Endothelial cell (in vitro differentiated cells): Measurements from ENCODE around the gene BARD1. TPM values are rescaled to one million over a fixed set of nuclear protein-coding genes. Genes with fewer than 3 reads are reported as not detected.
A peak's percentile ranks its signal among the peaks of the same experiment; 100 is the strongest.

Experiments
- DNase-seq: peaks from one replicate; pipeline ENCODE4 v3.0.0; 2021; ENCODE audit warnings: low spot score
- H3K27ac Mint-ChIP-seq: one replicate; pipeline ENCODE4 v1.8.0; 2021; ENCODE audit warnings: mixed read lengths, inconsistent platforms; ENCODE audit not compliant: unreplicated experiment
- H3K27me3 Mint-ChIP-seq: one replicate; pipeline ENCODE4 v1.8.0; 2021; ENCODE audit warnings: mild to moderate bottlenecking, moderate library complexity, mixed read lengths, inconsistent platforms; ENCODE audit not compliant: unreplicated experiment
- H3K36me3 Mint-ChIP-seq: one replicate; pipeline ENCODE4 v1.8.0; 2021; ENCODE audit warnings: mild to moderate bottlenecking, low read depth, mixed read lengths, inconsistent platforms; ENCODE audit not compliant: unreplicated experiment
- H3K4me1 Mint-ChIP-seq: one replicate; pipeline ENCODE4 v1.8.0; 2021; ENCODE audit warnings: mild to moderate bottlenecking, mixed read lengths, inconsistent platforms; ENCODE audit not compliant: unreplicated experiment
- H3K4me3 Mint-ChIP-seq: one replicate; pipeline ENCODE4 v1.8.0; 2021; ENCODE audit warnings: mild to moderate bottlenecking, mixed read lengths, inconsistent platforms; ENCODE audit not compliant: unreplicated experiment
- H3K9me3 Mint-ChIP-seq: one replicate; pipeline ENCODE4 v1.8.0; 2021; ENCODE audit warnings: mixed read lengths, inconsistent platforms; ENCODE audit not compliant: unreplicated experiment
- long read RNA-seq: library from polyadenylated mRNA; unstranded; transcript quantifications from one replicate; pipeline ENCODE4 v2.0.0, GENCODE V29; 2020; ENCODE audit not compliant: unreplicated experiment
- total RNA-seq: library from RNA; stranded (reverse); fragmentation: NEBNext Ultra II Directional; extraction: Animal tissue kit (Norgen Biotek cat#: 25700); gene quantifications from one replicate; pipeline ENCODE4 v1.2.1, GENCODE V29; 2021; ENCODE audit not compliant: unreplicated experiment
- TF ChIP-seq, protein P1 (sequence below): fragments of 200-600 bp; sonication (generic); IDR thresholded peaks from one replicate; pipeline ENCODE4 v1.5.0; 2021; ENCODE audit warnings: antibody characterized with exemption; ENCODE audit not compliant: unreplicated experiment

BARD1 gene
- total RNA-seq, result 22.0 TPM
- long read RNA-seq, full-length matches to known transcripts, result 5 of 8 reads
- long read RNA-seq, partial matches to known transcripts, result 1 of 8 reads
- long read RNA-seq, other reads (novel, unspliced or antisense), result 2 of 8 reads

DNA sequence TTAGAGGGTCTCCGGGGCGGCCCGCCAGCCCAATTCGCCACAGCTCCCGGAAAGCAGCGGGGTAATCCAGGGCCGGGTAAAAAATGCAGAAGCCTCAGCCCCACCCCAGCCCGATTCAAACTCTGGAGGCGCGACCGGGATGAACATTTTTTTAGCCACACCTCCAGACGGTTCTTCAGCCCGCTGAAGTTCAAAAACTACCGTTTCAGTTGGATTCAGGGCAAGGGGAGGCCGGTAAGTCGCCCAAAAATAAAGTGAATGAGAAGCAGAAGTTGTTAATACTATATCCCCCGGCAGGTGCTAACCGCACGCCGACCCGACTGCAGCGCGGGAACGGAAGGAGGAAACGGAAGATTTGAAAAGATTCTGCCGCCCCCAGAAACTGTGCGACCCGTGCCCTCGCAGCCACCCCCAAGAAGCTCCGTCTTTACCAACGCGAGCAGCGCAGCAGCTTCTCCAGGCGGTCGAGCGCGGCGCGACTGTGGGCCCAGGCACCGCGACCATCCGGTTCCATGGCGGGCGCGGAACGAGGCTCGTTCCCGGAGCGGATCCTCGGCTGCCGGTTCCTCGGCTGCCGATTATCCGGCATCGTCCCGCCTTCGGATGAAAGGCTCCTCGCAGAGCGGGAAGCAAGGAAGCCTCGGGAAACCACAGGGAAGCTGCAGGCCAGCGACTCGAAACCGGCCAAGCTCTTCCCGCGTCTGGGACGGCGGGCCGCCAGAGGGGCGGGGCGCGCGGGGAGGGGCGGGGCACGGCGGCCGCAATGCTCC is at the start of gene BARD1:
BARD1 (minus strand) TSS at position 703 of the 770 bp plus-strand sequence; CDS start at position 589, 114 bp downstream.
- H3K27me3 Mint-ChIP-seq, result peaks cover 9% of the 10 kb centered on the region
- H3K27ac Mint-ChIP-seq, result peak within 1 kb of the TSS; percentile 95
- H3K4me3 Mint-ChIP-seq, result peak within 1 kb of the TSS; percentile 94
- H3K9me3 Mint-ChIP-seq, result no peaks in the 10 kb centered on the region
- peaks cover 3% of the 10 kb centered on the region for H3K36me3 Mint-ChIP-seq
- TF ChIP-seq, protein P1, sequence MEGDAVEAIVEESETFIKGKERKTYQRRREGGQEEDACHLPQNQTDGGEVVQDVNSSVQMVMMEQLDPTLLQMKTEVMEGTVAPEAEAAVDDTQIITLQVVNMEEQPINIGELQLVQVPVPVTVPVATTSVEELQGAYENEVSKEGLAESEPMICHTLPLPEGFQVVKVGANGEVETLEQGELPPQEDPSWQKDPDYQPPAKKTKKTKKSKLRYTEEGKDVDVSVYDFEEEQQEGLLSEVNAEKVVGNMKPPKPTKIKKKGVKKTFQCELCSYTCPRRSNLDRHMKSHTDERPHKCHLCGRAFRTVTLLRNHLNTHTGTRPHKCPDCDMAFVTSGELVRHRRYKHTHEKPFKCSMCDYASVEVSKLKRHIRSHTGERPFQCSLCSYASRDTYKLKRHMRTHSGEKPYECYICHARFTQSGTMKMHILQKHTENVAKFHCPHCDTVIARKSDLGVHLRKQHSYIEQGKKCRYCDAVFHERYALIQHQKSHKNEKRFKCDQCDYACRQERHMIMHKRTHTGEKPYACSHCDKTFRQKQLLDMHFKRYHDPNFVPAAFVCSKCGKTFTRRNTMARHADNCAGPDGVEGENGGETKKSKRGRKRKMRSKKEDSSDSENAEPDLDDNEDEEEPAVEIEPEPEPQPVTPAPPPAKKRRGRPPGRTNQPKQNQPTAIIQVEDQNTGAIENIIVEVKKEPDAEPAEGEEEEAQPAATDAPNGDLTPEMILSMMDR, result no peak
- H3K4me1 Mint-ChIP-seq, result peaks cover 37% of the 10 kb centered on the region
- peak; percentile 32 for DNase-seq

DNA sequence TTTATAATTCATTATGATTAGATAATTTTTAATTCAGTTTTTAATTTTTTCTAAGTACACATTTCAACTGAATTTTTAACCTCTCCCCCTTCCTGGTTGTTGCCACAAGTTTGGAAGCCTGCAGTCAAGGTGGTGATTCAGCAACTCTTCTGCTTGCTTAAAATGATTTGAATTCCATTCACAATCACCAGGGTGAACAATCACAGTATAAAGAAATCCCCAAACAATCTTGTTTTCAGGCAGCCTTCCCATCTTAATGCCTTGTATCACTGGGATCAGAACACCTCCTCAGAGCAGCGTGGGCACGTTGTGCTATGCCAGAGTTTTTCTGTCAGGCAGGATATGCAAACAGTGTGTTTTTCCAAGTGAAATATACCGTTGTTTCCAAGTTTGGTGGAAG is 46.7 kb upstream of the BARD1 start:
- H3K4me3 Mint-ChIP-seq, result no peak overlapping the region
- H3K27me3 Mint-ChIP-seq, result no peaks in the 10 kb centered on the region
- no peaks in the 10 kb centered on the region for H3K36me3 Mint-ChIP-seq
- no peak for DNase-seq
- H3K9me3 Mint-ChIP-seq, result no peaks in the 10 kb centered on the region
- H3K27ac Mint-ChIP-seq, result no peak overlapping the region
- no peaks in the 10 kb centered on the region for H3K4me1 Mint-ChIP-seq
- TF ChIP-seq, protein P1, result no peak

DNA sequence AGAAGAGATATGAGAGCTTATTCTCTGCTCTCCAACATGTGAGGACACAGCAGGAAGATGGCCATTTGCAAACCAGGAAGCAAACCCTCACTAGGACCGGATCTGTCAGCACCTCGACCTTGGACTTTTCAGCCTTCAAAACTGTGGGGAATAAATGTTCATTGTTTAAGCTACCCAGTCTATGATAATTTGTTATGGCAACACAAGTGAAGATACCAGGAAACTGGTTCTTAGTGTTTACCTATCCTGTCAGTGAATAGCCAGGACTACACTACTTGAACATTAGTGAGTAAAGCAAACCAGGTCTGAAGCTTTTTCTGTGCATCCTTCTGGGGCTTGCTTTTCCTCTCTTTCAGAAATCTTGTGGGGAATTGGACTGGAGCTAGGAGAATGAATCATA is 44.4 kb upstream of the BARD1 start:
- TF ChIP-seq, protein P1, result no peak
- no peak for DNase-seq
- Mint-ChIP-seq H3K4me3 (no peak overlapping the region), H3K27ac (no peak overlapping the region), H3K27me3 (no peaks in the 10 kb centered on the region), H3K36me3 (no peaks in the 10 kb centered on the region), H3K4me1 (no peaks in the 10 kb centered on the region), H3K9me3 (no peaks in the 10 kb centered on the region)

DNA sequence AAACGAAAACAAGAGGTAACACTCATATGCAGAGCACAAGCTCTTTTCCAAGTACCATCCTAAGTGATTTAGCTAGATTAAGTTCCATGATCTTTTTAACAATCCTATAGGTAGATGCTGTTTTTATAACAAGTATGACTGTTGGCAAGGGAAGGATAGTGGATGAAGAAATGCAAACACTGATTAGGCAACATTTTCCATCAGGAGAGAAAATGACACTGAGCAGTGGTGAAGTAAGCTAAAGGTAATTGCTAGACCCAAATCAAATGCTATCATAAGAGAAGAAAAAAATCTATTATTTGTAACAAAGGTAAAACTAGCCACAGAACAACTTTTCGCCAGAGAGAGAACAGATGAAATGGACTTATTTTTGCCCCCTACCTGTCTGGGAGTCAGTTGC is 34.3 kb upstream of the BARD1 start:
- Mint-ChIP-seq H3K4me3 (no peak overlapping the region), H3K27ac (no peak overlapping the region), H3K27me3 (no peaks in the 10 kb centered on the region), H3K36me3 (no peaks in the 10 kb centered on the region), H3K9me3 (no peaks in the 10 kb centered on the region), H3K4me1 (no peaks in the 10 kb centered on the region)
- DNase-seq, result no peak
- TF ChIP-seq, protein P1, result no peak

DNA sequence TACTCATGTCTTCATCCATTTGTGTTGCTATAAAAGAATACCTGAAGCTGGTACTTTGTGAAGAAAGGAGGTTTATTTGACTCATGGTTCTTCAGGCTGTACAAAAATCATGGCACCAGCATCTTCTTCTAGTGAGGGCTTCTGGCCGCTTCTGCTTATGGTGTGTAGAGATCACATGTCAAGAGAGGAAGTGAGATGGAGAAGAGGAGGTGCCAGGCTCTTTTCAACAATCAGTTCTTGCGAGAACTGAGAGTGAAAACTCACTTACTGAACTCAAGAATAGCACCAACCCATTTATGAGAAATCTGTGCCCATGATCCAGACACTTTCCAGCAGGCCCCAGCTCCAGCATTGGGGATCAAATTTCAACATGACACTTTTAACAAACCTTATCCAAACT is 30.0 kb upstream of the BARD1 start:
- Mint-ChIP-seq H3K9me3 (no peaks in the 10 kb centered on the region), H3K27me3 (no peaks in the 10 kb centered on the region), H3K36me3 (no peaks in the 10 kb centered on the region), H3K4me3 (no peak overlapping the region), H3K4me1 (peaks cover 4% of the 10 kb centered on the region), H3K27ac (no peak overlapping the region)
- TF ChIP-seq, protein P1, result no peak
- no peak for DNase-seq
